ENCODE measurements around the gene MMP13.
"Not testable (repeated sequence)": the region's sequence is repeated elsewhere in the genome, so short reads cannot be mapped to it uniquely, and the experiment has no call there.

The MMP13 gene

GRCh38 chr11:102955624-102956023 lies at the start of gene MMP13:
Gene MMP13 (minus strand): TSS chr11:102955732. CDS start chr11:102955705, 27 bp downstream.
- no peak for DNase-seq

GRCh38 chr11:103004234-103004633 lies 48.7 kb upstream of the MMP13 start:
- DNase-seq = not testable (repeated sequence)

DNA sequence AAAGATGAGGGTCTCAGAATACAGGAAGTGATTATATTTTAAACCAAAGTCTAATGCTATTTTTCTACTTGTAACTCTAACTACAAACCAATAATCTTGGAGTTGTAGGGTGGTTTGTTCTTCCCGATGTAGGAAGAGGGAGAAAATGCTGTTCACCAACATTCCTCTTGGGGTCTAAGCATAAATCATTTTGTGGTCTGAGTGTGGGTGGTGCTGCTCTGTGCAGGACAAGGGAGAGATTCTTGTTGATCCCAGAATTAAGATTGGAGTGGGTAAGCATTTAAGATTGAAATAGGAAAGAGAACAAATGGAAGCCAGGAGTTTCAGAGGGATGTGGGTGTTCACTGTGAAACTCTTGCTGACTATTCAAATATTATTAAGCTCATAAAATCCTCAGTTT lies 38.6 kb upstream of the MMP13 start:
- DNase-seq = no peak

DNA sequence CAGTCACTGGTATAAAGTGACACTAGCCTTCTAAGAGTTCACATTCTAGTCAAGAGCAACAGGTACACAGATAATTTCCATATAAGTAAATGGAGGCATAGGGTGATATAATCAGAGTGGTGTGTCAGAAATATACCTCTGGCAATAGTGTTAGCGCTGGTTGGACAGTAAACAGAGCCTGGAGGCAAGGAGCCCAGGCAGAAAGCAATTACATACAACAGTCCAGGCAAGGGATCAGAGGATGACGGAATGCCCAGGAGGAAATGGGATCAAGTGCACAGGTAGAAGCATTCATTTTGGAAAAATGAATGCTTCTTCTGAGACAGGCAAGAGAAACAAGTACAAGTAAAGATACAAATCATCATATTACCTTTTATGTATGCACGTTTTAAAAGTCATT lies 36.2 kb upstream of the MMP13 start:
- no peak for DNase-seq

DNA sequence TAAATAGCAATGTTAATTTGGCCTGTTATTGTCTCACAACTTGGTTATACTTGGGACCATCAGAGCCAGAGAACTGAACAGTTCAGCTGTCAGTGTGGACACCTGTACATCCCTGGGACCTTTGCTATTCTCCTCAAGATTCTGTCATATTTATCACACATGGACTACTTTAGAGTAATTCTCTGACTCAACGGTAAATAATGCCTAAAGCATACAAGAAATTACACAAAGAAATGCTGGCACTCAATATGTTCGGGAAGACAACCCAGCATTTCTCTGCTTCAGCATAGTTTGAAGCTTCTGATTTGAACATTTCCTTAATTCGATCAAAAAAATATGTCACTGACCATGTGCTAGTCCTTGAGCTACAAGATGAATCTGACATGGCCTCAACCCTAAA lies 34.6 kb upstream of the MMP13 start:
- no peak for DNase-seq

- DNase-seq = no peak
Measured at GRCh38 chr11:102989379-102990047, 34.0 kb upstream of the MMP13 start.

DNA sequence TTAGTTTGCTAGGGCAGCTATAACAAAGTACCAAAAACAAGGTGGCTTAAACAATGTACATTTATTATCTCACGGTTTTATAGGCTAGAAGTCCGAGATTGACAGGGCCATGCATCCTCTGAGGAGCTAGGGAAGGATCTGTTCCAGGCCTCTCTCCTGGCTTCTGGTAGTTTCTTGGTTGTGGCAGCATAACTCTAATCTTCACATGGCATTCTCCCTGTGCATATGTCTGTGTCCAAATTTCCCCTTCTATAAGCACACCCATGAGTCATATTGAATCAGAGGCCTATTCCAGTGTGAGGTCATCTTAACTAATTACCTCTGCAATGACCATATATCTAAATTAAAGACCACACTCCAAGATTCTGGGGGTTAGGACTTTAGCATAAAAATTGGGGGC lies 31.3 kb upstream of the MMP13 start:
- no peak for DNase-seq

DNA sequence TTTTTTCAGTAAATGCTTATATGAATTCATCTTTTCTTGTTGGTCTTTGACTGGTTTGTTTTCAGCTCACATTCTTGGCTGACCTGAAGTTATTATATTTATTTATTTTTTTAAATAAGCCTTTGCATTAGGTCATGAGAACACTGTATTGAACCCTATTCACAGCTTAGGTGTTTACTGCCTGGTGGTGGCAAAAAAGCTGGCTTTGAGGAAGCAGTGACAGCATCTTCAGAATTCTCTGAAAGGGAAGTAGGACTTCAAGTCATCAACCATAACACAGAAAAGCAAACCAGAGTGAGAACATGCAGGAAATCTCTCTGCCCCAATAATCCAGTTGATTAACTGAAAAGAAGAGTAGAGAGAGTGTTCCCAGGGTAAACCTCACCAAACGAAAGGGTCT lies 30.3 kb upstream of the MMP13 start:
- DNase-seq = no peak

DNA sequence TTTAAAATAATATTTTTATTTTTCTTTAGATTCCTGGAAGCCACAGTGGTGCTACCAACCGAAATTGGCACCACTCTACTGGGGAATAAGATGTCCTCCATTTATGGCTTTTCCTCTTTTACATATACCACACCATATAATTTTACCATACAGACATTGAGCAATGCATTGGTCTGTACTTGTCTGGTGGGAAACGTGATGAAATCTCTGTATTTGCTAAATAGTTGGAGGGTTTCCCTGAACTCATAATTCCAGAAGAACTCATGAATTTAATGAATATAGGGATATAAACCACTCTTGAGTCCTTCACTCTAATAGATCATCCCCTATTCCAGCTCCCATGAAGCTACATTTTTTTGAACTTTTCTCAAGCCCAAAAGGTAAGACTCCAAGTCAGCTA lies 28.0 kb upstream of the MMP13 start:
- no peak for DNase-seq

GRCh38 chr11:102981324-102981910 lies 25.9 kb upstream of the MMP13 start:
- DNase-seq = peak; percentile 2

DNA sequence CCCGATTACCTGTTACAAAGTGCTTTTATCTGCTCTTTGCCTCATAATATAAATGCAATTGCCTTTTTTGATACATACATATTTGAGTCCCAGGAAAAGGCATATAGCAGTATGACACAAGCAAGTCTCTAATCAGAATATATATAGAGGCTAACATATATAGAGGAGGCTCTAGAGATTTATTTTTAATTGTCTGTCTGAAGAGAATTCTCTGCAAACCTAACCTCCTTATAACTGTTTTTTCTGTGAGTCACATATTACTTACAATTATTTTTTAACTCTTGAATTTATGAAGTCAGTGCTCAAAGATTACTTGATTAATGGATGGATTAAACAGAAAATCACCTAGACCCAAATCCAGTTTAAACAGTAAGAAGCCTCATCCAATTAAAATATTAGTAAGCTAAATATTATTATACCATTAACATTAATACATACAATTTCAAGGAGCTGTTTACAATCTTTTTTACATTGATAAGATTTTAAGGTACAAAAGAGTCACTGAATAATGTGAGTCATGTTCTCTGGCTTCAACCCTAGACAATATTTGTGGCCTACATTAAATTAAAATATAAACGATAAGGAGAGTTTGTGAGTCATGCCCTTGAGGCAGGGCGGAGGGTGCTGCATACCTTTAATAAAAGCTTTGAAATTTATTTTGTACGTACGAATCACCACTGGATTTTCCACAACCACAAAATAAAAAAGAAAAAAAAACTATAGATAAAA lies 19.2 kb upstream of the MMP13 start:
- no peak for DNase-seq

DNA sequence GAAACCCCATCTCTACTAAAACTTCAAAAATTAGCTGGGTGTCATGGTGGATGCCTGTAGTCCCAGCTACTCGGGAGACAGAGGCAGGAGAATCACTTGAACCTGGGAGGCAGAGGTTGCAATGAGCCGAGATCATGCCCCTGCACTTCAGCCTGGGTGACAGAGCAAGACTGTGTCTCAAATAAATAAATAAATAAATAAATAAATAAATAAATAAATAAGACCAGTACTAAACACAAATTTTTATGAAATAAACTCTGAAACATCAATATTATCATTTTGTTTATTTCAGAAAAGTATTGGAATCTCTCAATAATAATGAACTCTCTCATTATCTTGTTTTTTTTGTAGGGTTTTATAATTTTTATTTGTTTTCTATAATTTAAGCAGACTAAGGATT lies 18.2 kb upstream of the MMP13 start:
- DNase-seq = not testable (repeated sequence)

DNA sequence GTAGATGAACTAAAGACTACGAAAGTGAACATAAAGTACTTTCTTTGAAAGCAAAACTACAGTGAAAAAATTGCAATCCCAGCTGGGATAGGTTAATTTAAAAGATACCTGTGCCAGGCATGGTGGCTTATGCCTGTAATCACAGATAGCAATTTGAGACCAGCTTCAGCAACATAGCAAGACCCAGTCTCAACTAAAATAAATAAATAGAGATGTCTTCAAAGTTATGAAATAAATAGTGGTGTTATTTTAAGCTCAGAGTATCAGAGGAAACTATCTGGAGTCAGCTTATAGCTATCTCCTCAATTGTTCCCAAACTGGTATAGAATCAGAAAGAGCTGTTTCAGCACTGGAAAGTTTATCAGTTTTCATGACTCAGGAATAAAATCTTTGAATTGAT lies 17.3 kb upstream of the MMP13 start:
- DNase-seq = no peak

GRCh38 chr11:102971766-102972165 lies 16.2 kb upstream of the MMP13 start:
- no peak for DNase-seq

GRCh38 chr11:102967497-102967896 lies 12.0 kb upstream of the MMP13 start:
- DNase-seq = no peak

GRCh38 chr11:102966011-102966410 lies 10.5 kb upstream of the MMP13 start:
- no peak for DNase-seq

DNA sequence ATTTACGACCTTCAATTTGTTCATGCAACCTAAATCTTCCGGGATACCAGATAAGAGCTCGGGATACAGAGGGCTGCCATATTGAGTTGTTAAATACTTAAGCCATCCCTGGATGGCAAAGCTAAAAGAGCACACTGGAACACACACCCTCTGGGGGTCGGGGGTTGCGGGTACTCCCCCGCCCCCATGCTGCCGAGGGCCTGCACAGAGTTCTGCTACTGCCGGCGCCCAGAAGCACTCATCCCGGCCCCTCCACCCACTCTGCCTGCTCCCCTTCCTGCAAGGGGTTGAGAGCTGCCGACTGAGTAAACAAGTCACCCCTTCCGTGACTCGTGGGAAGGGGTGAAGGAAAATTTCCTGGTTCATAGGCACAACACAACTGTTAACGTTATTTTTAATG lies 9.3 kb upstream of the MMP13 start:
- no peak for DNase-seq

DNA sequence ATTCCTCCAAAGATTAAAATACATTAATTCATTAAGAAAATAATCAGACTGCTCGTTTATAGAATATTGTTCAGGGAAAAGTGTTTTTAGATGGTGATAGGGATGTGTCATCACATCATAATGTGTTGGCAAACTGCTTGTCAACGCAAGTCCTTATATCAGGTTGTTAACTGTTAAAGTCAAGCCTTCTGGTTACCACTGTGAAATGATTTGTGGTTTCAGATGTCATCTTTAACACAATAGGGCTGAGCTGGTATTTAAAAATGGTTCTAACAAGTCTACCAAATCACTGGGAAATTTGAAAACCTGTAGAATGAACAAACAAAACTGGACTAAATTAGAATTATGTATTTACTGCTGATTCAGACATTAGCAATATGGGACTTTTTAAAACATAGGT lies 2.4 kb upstream of the MMP13 start:
- DNase-seq = no peak

DNA sequence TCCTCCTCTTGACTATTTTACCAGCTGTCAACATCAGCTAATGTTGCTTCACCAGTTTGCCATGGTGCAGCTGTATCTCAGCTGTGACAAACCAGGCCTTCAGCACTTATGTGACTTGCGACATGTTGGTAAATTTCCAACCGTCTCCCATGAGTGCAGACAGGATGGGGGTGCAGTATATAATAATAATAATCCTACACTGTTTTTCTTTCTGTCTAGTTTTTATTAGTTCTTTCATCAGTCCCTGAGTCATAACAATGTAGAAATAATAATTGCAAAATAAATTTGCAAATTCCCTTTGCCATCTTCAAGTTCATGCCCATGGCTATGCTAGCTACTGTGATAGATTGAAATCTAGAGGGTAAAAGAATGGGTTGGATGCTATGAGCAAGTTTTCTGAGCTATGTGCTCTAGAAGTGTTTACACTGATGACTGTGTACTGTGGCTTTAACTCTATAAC lies 4.9 kb downstream of the MMP13 start:
- DNase-seq = no peak

DNA sequence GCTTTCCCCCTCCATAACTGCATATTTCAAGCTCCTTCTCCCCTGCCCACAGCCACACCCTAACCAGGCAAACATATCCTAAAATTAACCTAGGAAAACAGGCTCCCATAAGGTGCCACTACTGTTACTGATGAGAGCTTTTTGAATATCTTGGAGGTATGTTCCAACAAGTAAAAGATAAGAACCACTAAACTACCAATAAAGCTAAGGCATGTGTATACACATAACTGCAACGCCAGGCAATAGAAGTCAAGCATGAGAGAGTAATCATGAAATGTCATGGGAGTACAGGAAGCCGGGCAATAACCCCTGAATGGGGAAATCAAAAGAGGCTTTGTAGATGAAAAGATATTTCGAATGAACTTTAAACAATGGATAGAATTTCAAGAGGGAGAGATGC lies 9.3 kb downstream of the MMP13 start:
- no peak for DNase-seq

GRCh38 chr11:102940714-102941588 lies 14.6 kb downstream of the MMP13 start:
- DNase-seq = peak; percentile 72

GRCh38 chr11:102936864-102937509 lies 18.5 kb downstream of the MMP13 start:
- no peak for DNase-seq

- no peak for DNase-seq
Measured at GRCh38 chr11:102935514-102935913, 20.0 kb downstream of the MMP13 start.

Measured in activated CD4-positive, alpha-beta T cell treated with anti-CD3 and anti-CD28 coated beads, Interleukin-2, Interleukin-6, amounts not matched to agents 100 ng/mL and 50 ng/mL, durations not matched to agents 16 hours and 8 hours (primary cell).